PC-9 (cell line): ENCODE data around the gene DIAPH2.

Experiments
- EZH2 ChIP-seq: fragments of 200-600 bp; sonication (generic); IDR thresholded peaks from 2 replicates; pipeline ENCODE4 v1.8.0; 2017; ENCODE audit warnings: antibody characterized with exemption, low read depth
- TF ChIP-seq, protein P1 (sequence below): fragments of 200-600 bp; sonication (generic); conservative IDR thresholded peaks from 2 replicates; pipeline ENCODE4 v1.6.1; 2017; ENCODE audit warnings: mixed run types, antibody characterized with exemption, mild to moderate bottlenecking, moderate library complexity

DNA sequence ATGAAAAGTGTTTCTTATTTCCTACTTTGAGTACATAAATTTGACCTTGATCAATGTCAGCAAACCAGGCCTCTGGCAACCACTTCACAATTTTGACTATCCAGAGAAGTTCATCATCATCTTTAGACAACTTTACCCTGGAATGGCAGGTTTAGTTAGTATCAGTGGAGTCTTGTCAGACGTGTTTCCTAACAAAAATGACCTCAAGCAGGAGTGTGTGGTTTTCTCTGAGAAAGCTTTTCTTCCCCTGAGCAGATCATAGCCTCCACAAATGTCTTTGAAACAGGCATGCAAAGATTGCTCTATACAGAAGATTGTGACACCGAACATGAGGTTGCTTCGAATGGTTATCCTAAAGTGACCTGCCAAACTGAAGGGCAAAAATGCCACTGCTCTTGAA is 841.3 kb downstream of the DIAPH2 start:
- TF ChIP-seq, protein P1, sequence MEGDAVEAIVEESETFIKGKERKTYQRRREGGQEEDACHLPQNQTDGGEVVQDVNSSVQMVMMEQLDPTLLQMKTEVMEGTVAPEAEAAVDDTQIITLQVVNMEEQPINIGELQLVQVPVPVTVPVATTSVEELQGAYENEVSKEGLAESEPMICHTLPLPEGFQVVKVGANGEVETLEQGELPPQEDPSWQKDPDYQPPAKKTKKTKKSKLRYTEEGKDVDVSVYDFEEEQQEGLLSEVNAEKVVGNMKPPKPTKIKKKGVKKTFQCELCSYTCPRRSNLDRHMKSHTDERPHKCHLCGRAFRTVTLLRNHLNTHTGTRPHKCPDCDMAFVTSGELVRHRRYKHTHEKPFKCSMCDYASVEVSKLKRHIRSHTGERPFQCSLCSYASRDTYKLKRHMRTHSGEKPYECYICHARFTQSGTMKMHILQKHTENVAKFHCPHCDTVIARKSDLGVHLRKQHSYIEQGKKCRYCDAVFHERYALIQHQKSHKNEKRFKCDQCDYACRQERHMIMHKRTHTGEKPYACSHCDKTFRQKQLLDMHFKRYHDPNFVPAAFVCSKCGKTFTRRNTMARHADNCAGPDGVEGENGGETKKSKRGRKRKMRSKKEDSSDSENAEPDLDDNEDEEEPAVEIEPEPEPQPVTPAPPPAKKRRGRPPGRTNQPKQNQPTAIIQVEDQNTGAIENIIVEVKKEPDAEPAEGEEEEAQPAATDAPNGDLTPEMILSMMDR = no peak
- no peak for TF ChIP-seq EZH2
